Smooth muscle cell (in vitro differentiated cells): ENCODE results near the gene LRMDA. TPM values are rescaled to one million over a fixed set of nuclear protein-coding genes. Genes with fewer than 3 reads are reported as not detected.

Experiments
- DNase-seq: peaks from one replicate; lab custom pipeline; 2025; ENCODE audit not compliant: unreplicated experiment; lab: John Stamatoyannopoulos, UW
- H2AFZ ChIP-seq: fragments of 200-600 bp; sonication (generic); 2 replicates; pipeline ENCODE4 v1.6.0; 2016; ENCODE audit warnings: antibody characterized with exemption, low read depth, mild to moderate bottlenecking
- H3F3A ChIP-seq: fragments of 200-600 bp; sonication (generic); 2 replicates; pipeline ENCODE4 v1.6.0; 2017; ENCODE audit warnings: antibody characterized with exemption, low read depth
- H3K27ac ChIP-seq: fragments of 200-600 bp; sonication (generic); 2 replicates; pipeline ENCODE4 v1.5.1; 2016; ENCODE audit warnings: low read depth, mild to moderate bottlenecking
- H3K27me3 ChIP-seq: fragments of 200-600 bp; sonication (generic); 2 replicates; pipeline ENCODE4 v1.6.1; 2016; ENCODE audit warnings: low read depth, mild to moderate bottlenecking
- H3K36me3 ChIP-seq: fragments of 200-600 bp; sonication (generic); 2 replicates; pipeline ENCODE4 v1.5.1; 2016; ENCODE audit warnings: low read depth
- H3K4me1 ChIP-seq: fragments of 200-600 bp; sonication (generic); 2 replicates; pipeline ENCODE4 v1.5.1; 2016; ENCODE audit warnings: low read depth
- H3K4me2 ChIP-seq: fragments of 200-600 bp; sonication (generic); 2 replicates; pipeline ENCODE4 v1.6.0; 2016; ENCODE audit warnings: mild to moderate bottlenecking
- H3K4me3 ChIP-seq: fragments of 200-600 bp; sonication (generic); 2 replicates; pipeline ENCODE4 v1.5.1; 2016; ENCODE audit warnings: mild to moderate bottlenecking
- H3K79me2 ChIP-seq: fragments of 200-600 bp; sonication (generic); 2 replicates; pipeline ENCODE4 v1.6.0; 2016; ENCODE audit warnings: low read depth, mild to moderate bottlenecking
- H3K9ac ChIP-seq: fragments of 200-600 bp; sonication (generic); 2 replicates; pipeline ENCODE4 v1.6.0; 2016; ENCODE audit warnings: low read depth
- H3K9me3 ChIP-seq: fragments of 200-600 bp; sonication (generic); replicated peaks from 2 replicates; pipeline ENCODE4 v1.5.1; 2016; ENCODE audit warnings: low read depth
- H4K20me1 ChIP-seq: fragments of 200-600 bp; sonication (generic); 2 replicates; pipeline ENCODE4 v1.6.0; 2016; ENCODE audit warnings: low read depth
- CTCF ChIP-seq: fragments of 200-600 bp; sonication (generic); IDR thresholded peaks from 2 replicates; pipeline ENCODE4 v1.5.1; 2017; ENCODE audit warnings: borderline replicate concordance, mild to moderate bottlenecking, antibody characterized with exemption; ENCODE audit not compliant: insufficient read depth, poor library complexity, severe bottlenecking
- WGBS: methylation state at CpG from one replicate; pipeline ENCODE4 v1.1.7; 2016; ENCODE audit warnings: low lambda C conversion rate; 5-methylcytosine and 5-hydroxymethylcytosine counted together
- polyA plus RNA-seq: library from polyadenylated mRNA; unstranded; fragments of >200 nt; fragmentation: Nextera tagmentation; extraction: Ambion mirVana; gene quantifications from 2 replicates; pipeline ENCODE4 v1.2.1, GENCODE V29; 2016
- total RNA-seq: library from RNA; depleted of rRNA; stranded (reverse); fragments of >200 nt; gene quantifications from 2 replicates; pipeline ENCODE4 v1.2.3, GENCODE V29; 2014

LRMDA gene
- total and polyA plus RNA-seq, 2 experiments from 2014 or later: 1.5 to 1.6 TPM

GRCh38 chr10:75944061-75944460 is 512.6 kb downstream of the LRMDA start:
- Histone ChIP-seq H3K4me1 (no peaks in the 10 kb centered on the region), H3F3A (no peaks in the 10 kb centered on the region)

GRCh38 chr10:75948583-75948982 is 517.2 kb downstream of the LRMDA start:
- no peak for TF ChIP-seq CTCF
- H2AFZ ChIP-seq: no peak overlapping the region
- H3K4me2 ChIP-seq: no peak overlapping the region
- H3F3A ChIP-seq: no peaks in the 10 kb centered on the region
- H3K27ac ChIP-seq: no peak overlapping the region
- H3K9ac ChIP-seq: no peak overlapping the region
- no peaks in the 10 kb centered on the region for H4K20me1 ChIP-seq
- no peaks in the 10 kb centered on the region for H3K4me1 ChIP-seq
- no peaks in the 10 kb centered on the region for H3K27me3 ChIP-seq
- WGBS: 91% methylated on average over 3 of the region's 3 CpGs
- no peak for DNase-seq
- no peak overlapping the region for H3K4me3 ChIP-seq
- no peaks in the 10 kb centered on the region for H3K79me2 ChIP-seq
- no peaks in the 10 kb centered on the region for H3K9me3 ChIP-seq
- no peaks in the 10 kb centered on the region for H3K36me3 ChIP-seq

More at GRCh38 chr10:75944061-75944460, 512.6 kb downstream of the LRMDA start:
- Histone ChIP-seq H3K4me3 (no peak overlapping the region), H3K27ac (no peak overlapping the region), H3K9me3 (no peaks in the 10 kb centered on the region), H4K20me1 (no peaks in the 10 kb centered on the region), H2AFZ (no peak overlapping the region), H3K36me3 (no peaks in the 10 kb centered on the region), H3K79me2 (no peaks in the 10 kb centered on the region), H3K9ac (no peak overlapping the region), H3K27me3 (peaks cover 6% of the 10 kb centered on the region), H3K4me2 (no peak overlapping the region)
- 83% methylated on average over 2 of the region's 2 CpGs for WGBS
- no peak for TF ChIP-seq CTCF
- no peak for DNase-seq

GRCh38 chr10:75950307-75950706 is 518.9 kb downstream of the LRMDA start:
- Histone ChIP-seq H3K9me3 (no peaks in the 10 kb centered on the region), H2AFZ (no peak overlapping the region), H3K4me3 (no peak overlapping the region), H3K27me3 (no peaks in the 10 kb centered on the region), H3K36me3 (no peaks in the 10 kb centered on the region), H3F3A (no peaks in the 10 kb centered on the region), H3K4me2 (no peak overlapping the region), H3K4me1 (no peaks in the 10 kb centered on the region), H3K79me2 (no peaks in the 10 kb centered on the region), H3K9ac (no peak overlapping the region), H3K27ac (no peak overlapping the region), H4K20me1 (no peaks in the 10 kb centered on the region)
- no peak for DNase-seq
- no peak for TF ChIP-seq CTCF
- 81% methylated on average over 2 of the region's 2 CpGs for WGBS

- no peak for TF ChIP-seq CTCF
- Histone ChIP-seq H3K4me2 (no peak overlapping the region), H3K27ac (no peak overlapping the region), H3K4me3 (no peak overlapping the region), H3K9ac (no peak overlapping the region), H3K9me3 (no peaks in the 10 kb centered on the region), H3K36me3 (no peaks in the 10 kb centered on the region), H2AFZ (no peak overlapping the region), H3K79me2 (no peaks in the 10 kb centered on the region), H3K4me1 (no peaks in the 10 kb centered on the region), H3F3A (no peaks in the 10 kb centered on the region), H3K27me3 (no peaks in the 10 kb centered on the region), H4K20me1 (no peaks in the 10 kb centered on the region)
- 53% methylated on average over 7 of the region's 7 CpGs for WGBS
- no peak for DNase-seq
These were observed 519.7 kb downstream of the LRMDA start for GRCh38 chr10:75950997-75951589.
